Psoas muscle (tissue), 8 donors: ENCODE results near the gene WDR4. TPM values are rescaled to one million over a fixed set of nuclear protein-coding genes. Genes with fewer than 3 reads are reported as not detected.
A peak's percentile ranks its signal among the peaks of the same experiment; 100 is the strongest.

Source experiments
- ATAC-seq, 4 donors: fragments of 200-7000 bp; cut with Tn5 transposase; one replicate each; pipeline ENCODE4 v1.9.1; 2020; ENCODE audit warnings: moderate library complexity in 3 of 4, mild to moderate bottlenecking in 2 of 4
- DNase-seq, 2 donors: peaks; one replicate each; pipeline ENCODE4 v3.0.0-alpha.2; 2020
- H3K27ac ChIP-seq: fragments of 200-600 bp; one replicate; pipeline ENCODE4 v1.8.0; 2022
- H3K27me3 ChIP-seq, 3 donors: fragments of 200-600 bp in 1 of 3; one replicate each; pipeline versions ENCODE4 v1.6.1 to v1.8.0; 2013 to 2022; ENCODE audit warnings: low read length in 2 of 3, mild to moderate bottlenecking in 2 of 3, moderate library complexity in 1 of 3; ENCODE audit not compliant: insufficient read depth in 3 of 3
- H3K36me3 ChIP-seq, 2 donors: fragments of 200-600 bp in 1 of 2; one replicate each; pipeline versions ENCODE4 v1.6.1 to v1.8.0; 2013 to 2022; ENCODE audit warnings: low read depth in 1 of 2, mild to moderate bottlenecking in 1 of 2, moderate library complexity in 1 of 2; ENCODE audit not compliant: insufficient read depth in 1 of 2
- H3K4me1 ChIP-seq: fragments of 200-600 bp; one replicate; pipeline ENCODE4 v1.8.0; 2022
- H3K4me3 ChIP-seq: fragments of 200-600 bp; one replicate; pipeline ENCODE4 v1.8.0; 2022; ENCODE audit warnings: mild to moderate bottlenecking
- H3K9me3 ChIP-seq: fragments of 200-600 bp; one replicate; pipeline ENCODE4 v1.8.0; 2022
- WGBS, 3 donors: extraction: QIAGEN DNeasy Blood & Tissue Kit; methylation state at CpG; one replicate each; pipeline versions ENCODE4 v1.1.6 to v1.1.7; 2013; 5-methylcytosine and 5-hydroxymethylcytosine counted together
- intact Hi-C, 2 donors: fragments of 100-400 bp; cut with DNase I; formaldehyde crosslinking; loops; one replicate each; pipeline versions ENCODE4 v1.11.0 to v1.14.2; 2022
- polyA plus RNA-seq, 3 donors: library from polyadenylated mRNA; stranded (reverse); fragments of 200-250 nt; gene quantifications; one replicate each; pipeline ENCODE4 v1.2.3, GENCODE V29; 2013
- total RNA-seq, 4 donors: library from RNA; stranded (reverse); fragmentation: NEBNext Ultra II Directional in 2 of 4; extraction: Animal tissue kit (Norgen Biotek cat#: 25700) in 2 of 4; gene quantifications; one replicate each; pipeline versions ENCODE4 v1.2.1 to v1.2.4, GENCODE V29; 2021 to 2023
- TF ChIP-seq, protein P1 (sequence below): fragments of 200-600 bp; IDR thresholded peaks from one replicate; pipeline ENCODE4 v1.8.0; 2022; ENCODE audit warnings: antibody characterized with exemption
- donor health status: healthy with polysubstance abuse.
- donor health status: DM: no; HTN: no; CAD: no; lungs with moderate emphysema.
- donor health status: Bipolar disorder and iron deficiency.
- donor health status: healthy.
- donor health status: DM: yes; HTN: yes; CAD: no.
- donor health status: DM: no; HTN: no; CAD: no.
- donor health status: DM: no; HTN: no; CAD: no.
- donor health status: DM: yes; HTN: yes; CAD: no.

Gene WDR4
- total and polyA plus RNA-seq, 7 donors, result 4.8 to 40.2 (median 11.1) TPM

- intact Hi-C loops, result no loop called here
- H3K36me3 ChIP-seq, result peaks cover 4 to 67% of the 10 kb centered on the region in 2 donors
- peaks cover 9% of the 10 kb centered on the region for H3K4me1 ChIP-seq
- ATAC-seq, result no peak
- peak in 1 of 2 donors; percentile 39 for DNase-seq
- WGBS, 3 donors, result 85 to 89% (median 86%) methylated on average over 18 of the region's 18 CpGs
- no peaks in the 10 kb centered on the region for H3K27me3 ChIP-seq
- no peaks in the 10 kb centered on the region for H3K9me3 ChIP-seq
- TF ChIP-seq, protein P1, sequence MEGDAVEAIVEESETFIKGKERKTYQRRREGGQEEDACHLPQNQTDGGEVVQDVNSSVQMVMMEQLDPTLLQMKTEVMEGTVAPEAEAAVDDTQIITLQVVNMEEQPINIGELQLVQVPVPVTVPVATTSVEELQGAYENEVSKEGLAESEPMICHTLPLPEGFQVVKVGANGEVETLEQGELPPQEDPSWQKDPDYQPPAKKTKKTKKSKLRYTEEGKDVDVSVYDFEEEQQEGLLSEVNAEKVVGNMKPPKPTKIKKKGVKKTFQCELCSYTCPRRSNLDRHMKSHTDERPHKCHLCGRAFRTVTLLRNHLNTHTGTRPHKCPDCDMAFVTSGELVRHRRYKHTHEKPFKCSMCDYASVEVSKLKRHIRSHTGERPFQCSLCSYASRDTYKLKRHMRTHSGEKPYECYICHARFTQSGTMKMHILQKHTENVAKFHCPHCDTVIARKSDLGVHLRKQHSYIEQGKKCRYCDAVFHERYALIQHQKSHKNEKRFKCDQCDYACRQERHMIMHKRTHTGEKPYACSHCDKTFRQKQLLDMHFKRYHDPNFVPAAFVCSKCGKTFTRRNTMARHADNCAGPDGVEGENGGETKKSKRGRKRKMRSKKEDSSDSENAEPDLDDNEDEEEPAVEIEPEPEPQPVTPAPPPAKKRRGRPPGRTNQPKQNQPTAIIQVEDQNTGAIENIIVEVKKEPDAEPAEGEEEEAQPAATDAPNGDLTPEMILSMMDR, result no peak
- H3K4me3 ChIP-seq, result no peak overlapping the region
- no peak overlapping the region for H3K27ac ChIP-seq
These were observed 32.2 kb downstream of the WDR4 start for GRCh38 chr21:42847051-42847707.

DNA sequence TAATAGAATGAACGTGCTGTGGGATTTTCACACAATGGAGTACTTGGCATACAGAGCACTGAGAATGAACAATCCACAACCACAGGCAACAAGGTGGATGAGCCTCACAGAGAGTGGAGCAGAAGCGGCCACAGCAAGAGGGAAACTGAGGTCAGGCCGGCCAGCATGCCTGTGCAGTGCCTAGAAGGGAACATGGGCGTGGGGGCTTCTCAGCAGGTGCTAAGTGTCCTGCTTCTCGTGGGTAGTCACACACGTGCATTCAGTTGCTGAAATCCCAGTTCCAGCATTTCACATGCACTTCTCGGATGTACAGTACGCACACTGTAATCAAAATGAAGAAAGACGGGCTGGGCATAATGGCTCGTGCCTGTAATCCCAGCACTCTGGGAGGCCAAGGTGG is 33.1 kb downstream of the WDR4 start:
- peaks cover 4 to 65% of the 10 kb centered on the region in 2 donors for H3K36me3 ChIP-seq
- DNase-seq (no peak), ATAC-seq (no peak)
- H3K4me1 ChIP-seq, result peaks cover 9% of the 10 kb centered on the region
- 92 to 95% (median 94%) methylated on average over 10 of the region's 10 CpGs for WGBS, 3 donors
- no peak overlapping the region for H3K4me3 ChIP-seq
- H3K27ac ChIP-seq, result no peak overlapping the region
- H3K9me3 ChIP-seq, result no peaks in the 10 kb centered on the region
- no peaks in the 10 kb centered on the region for H3K27me3 ChIP-seq
- TF ChIP-seq, protein P1, result no peak
- intact Hi-C loops, result no loop called here

- H3K4me1 ChIP-seq, result peaks cover 9% of the 10 kb centered on the region
- peak in 3 of 4 donors; percentile 54 to 77 (median 70) for ATAC-seq
- intact Hi-C loops, result no loop called here
- H3K9me3 ChIP-seq, result no peaks in the 10 kb centered on the region
- 60 to 74% (median 63%) methylated on average over 21 of the region's 21 CpGs for WGBS, 3 donors
- DNase-seq, result peak in 1 of 2 donors; percentile 66
- no peak overlapping the region for H3K27ac ChIP-seq
- TF ChIP-seq, protein P1, result no peak
- H3K27me3 ChIP-seq, result no peaks in the 10 kb centered on the region
- H3K4me3 ChIP-seq, result no peak overlapping the region
- peaks cover 4 to 69% of the 10 kb centered on the region in 2 donors for H3K36me3 ChIP-seq
These were observed 33.9 kb downstream of the WDR4 start for GRCh38 chr21:42845296-42845965.

DNA sequence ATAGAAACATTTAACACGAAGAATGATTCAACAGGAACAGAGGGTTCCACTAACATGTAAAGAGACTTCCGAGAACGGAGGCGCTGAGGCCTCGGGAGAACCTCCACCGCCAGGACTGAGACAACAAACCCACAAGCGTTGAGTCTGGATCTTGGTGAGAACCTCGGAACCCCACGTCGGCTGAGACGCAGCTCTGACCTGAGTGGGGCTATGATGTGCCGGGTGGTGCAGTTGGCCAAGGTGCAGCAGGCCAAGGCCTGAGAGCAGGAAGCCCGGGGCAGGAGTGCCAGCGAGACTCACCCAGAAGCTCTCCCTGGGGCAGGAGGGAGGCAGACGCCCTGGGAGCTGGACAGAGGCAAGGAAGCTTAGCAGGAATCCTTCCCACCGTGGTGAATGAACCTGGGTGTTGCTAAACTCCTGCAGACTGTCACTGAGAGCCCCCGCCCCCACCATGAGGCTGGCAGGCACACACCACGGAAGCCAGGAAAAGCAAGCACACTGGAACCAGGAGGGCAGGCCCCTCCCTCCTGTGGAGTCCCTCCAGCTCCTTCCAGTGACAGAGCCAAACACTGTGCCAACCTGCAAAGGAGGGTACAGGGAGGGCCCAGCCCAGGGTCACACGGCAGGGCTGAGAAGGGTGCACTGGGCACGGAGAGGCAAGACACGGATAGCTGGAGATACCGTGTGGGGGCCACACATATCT is 34.8 kb downstream of the WDR4 start:
- Histone ChIP-seq H3K27ac (peak overlapping the region; percentile 9), H3K36me3 (peaks cover 6 to 68% of the 10 kb centered on the region in 2 donors), H3K27me3 (no peaks in the 10 kb centered on the region), H3K4me1 (peaks cover 9% of the 10 kb centered on the region), H3K4me3 (no peak overlapping the region), H3K9me3 (no peaks in the 10 kb centered on the region)
- peak; percentile 43 to 82 for DNase-seq
- WGBS, 3 donors, result 49 to 69% (median 57%) methylated on average over 22 of the region's 22 CpGs
- ATAC-seq, result peak; percentile 71 to 92 (median 82)
- TF ChIP-seq, protein P1, result no peak
- intact Hi-C loops, result no loop called here
